ENCODE measurements around the gene PCDHB6.
"Not testable (repeated sequence)": the region's sequence is repeated elsewhere in the genome, so short reads cannot be mapped to it uniquely, and the experiment has no call there.

The PCDHB6 gene

GRCh38 chr5:141175933-141176332, 26.1 kb downstream of the PCDHB6 start:
- Histone ChIP-seq H3K27ac (ENCODE audit: low read depth, low read length, poor library complexity, severe bottlenecking) (no peak overlapping the region), H3K36me3 (ENCODE audit: insufficient read depth, low read length) (no peaks in the 10 kb centered on the region), H3K4me1 (ENCODE audit: insufficient read depth, low read length, severe bottlenecking) (no peaks in the 10 kb centered on the region), H3K4me3 (ENCODE audit: low read depth, low read length, poor library complexity, severe bottlenecking) (no peak overlapping the region), H3K4me2 (ENCODE audit: low read length) (no peak overlapping the region), H3F3A (ENCODE audit: insufficient read depth, low read length) (no peaks in the 10 kb centered on the region), H4K20me1 (ENCODE audit: insufficient read depth, low read length) (no peaks in the 10 kb centered on the region), H3K79me2 (ENCODE audit: insufficient read depth, low read length) (no peaks in the 10 kb centered on the region), H2AFZ (ENCODE audit: low read length) (no peak overlapping the region), H3K9ac (ENCODE audit: low read length) (no peak overlapping the region), H3K27me3 (ENCODE audit: insufficient read depth, low read length) (no peaks in the 10 kb centered on the region), H3K9me2 (ENCODE audit: low read depth, low read length) (no peaks in the 10 kb centered on the region), H3K9me3 (ENCODE audit: low read length) (no peaks in the 10 kb centered on the region)
- TF ChIP-seq CTCF (IDR thresholded peaks at IDR 0.05; ENCODE audit: low read length) (no peak), EZH2 (IDR thresholded peaks at IDR 0.05; ENCODE audit: borderline replicate concordance, low read length) (no peak)

- H3K9me3 ChIP-seq (ENCODE audit: low read length); H3K27me3 ChIP-seq (ENCODE audit: insufficient read depth, low read length); H3K4me3 ChIP-seq (ENCODE audit: low read depth, low read length, poor library complexity, severe bottlenecking); H3K36me3 ChIP-seq (ENCODE audit: insufficient read depth, low read length); H4K20me1 ChIP-seq (ENCODE audit: insufficient read depth, low read length); H3K27ac ChIP-seq (ENCODE audit: low read depth, low read length, poor library complexity, severe bottlenecking); H3K9me2 ChIP-seq (ENCODE audit: low read depth, low read length); H3K4me1 ChIP-seq (ENCODE audit: insufficient read depth, low read length, severe bottlenecking); H3K4me2 ChIP-seq (ENCODE audit: low read length); H3K9ac ChIP-seq (ENCODE audit: low read length); H2AFZ ChIP-seq (ENCODE audit: low read length); H3K79me2 ChIP-seq (ENCODE audit: insufficient read depth, low read length); H3F3A ChIP-seq (ENCODE audit: insufficient read depth, low read length): not testable (repeated sequence)
Observed at GRCh38 chr5:141177577-141178191, 27.8 kb downstream of the PCDHB6 start, which contains the start of gene PCDHB8. Gene PCDHB8, plus strand, starts transcription at chr5:141177790. Its CDS starts 245 bp downstream, at chr5:141178035.

GRCh38 chr5:141179371-141179770, 29.5 kb downstream of the PCDHB6 start:
- not testable (repeated sequence) for H2AFZ ChIP-seq (ENCODE audit: low read length); H3F3A ChIP-seq (ENCODE audit: insufficient read depth, low read length); H3K27ac ChIP-seq (ENCODE audit: low read depth, low read length, poor library complexity, severe bottlenecking); H4K20me1 ChIP-seq (ENCODE audit: insufficient read depth, low read length); H3K9me2 ChIP-seq (ENCODE audit: low read depth, low read length); H3K79me2 ChIP-seq (ENCODE audit: insufficient read depth, low read length); H3K9me3 ChIP-seq (ENCODE audit: low read length); H3K9ac ChIP-seq (ENCODE audit: low read length); H3K4me1 ChIP-seq (ENCODE audit: insufficient read depth, low read length, severe bottlenecking); H3K4me3 ChIP-seq (ENCODE audit: low read depth, low read length, poor library complexity, severe bottlenecking); H3K36me3 ChIP-seq (ENCODE audit: insufficient read depth, low read length); H3K27me3 ChIP-seq (ENCODE audit: insufficient read depth, low read length); H3K4me2 ChIP-seq (ENCODE audit: low read length)

GRCh38 chr5:141179876-141180275, 30.0 kb downstream of the PCDHB6 start:
- not testable (repeated sequence) for H3K27me3 ChIP-seq (ENCODE audit: insufficient read depth, low read length); H3K27ac ChIP-seq (ENCODE audit: low read depth, low read length, poor library complexity, severe bottlenecking); H3K4me3 ChIP-seq (ENCODE audit: low read depth, low read length, poor library complexity, severe bottlenecking); H3K4me2 ChIP-seq (ENCODE audit: low read length); H2AFZ ChIP-seq (ENCODE audit: low read length); H3K4me1 ChIP-seq (ENCODE audit: insufficient read depth, low read length, severe bottlenecking); H3K79me2 ChIP-seq (ENCODE audit: insufficient read depth, low read length); H3K9me3 ChIP-seq (ENCODE audit: low read length); H4K20me1 ChIP-seq (ENCODE audit: insufficient read depth, low read length); H3F3A ChIP-seq (ENCODE audit: insufficient read depth, low read length); H3K36me3 ChIP-seq (ENCODE audit: insufficient read depth, low read length); H3K9ac ChIP-seq (ENCODE audit: low read length); H3K9me2 ChIP-seq (ENCODE audit: low read depth, low read length)

GRCh38 chr5:141180313-141180712, 30.5 kb downstream of the PCDHB6 start:
- H3K4me3 ChIP-seq (ENCODE audit: low read depth, low read length, poor library complexity, severe bottlenecking) = no peak overlapping the region
- H3K4me1 ChIP-seq (ENCODE audit: insufficient read depth, low read length, severe bottlenecking) = no peaks in the 10 kb centered on the region
- no peaks in the 10 kb centered on the region for H3K9me2 ChIP-seq (ENCODE audit: low read depth, low read length)
- no peaks in the 10 kb centered on the region for H4K20me1 ChIP-seq (ENCODE audit: insufficient read depth, low read length)
- H3K4me2 ChIP-seq (ENCODE audit: low read length) = no peak overlapping the region
- no peaks in the 10 kb centered on the region for H3K9me3 ChIP-seq (ENCODE audit: low read length)
- no peaks in the 10 kb centered on the region for H3K79me2 ChIP-seq (ENCODE audit: insufficient read depth, low read length)
- H3K36me3 ChIP-seq (ENCODE audit: insufficient read depth, low read length) = no peaks in the 10 kb centered on the region
- no peak overlapping the region for H3K9ac ChIP-seq (ENCODE audit: low read length)
- no peak overlapping the region for H3K27ac ChIP-seq (ENCODE audit: low read depth, low read length, poor library complexity, severe bottlenecking)
- no peak overlapping the region for H2AFZ ChIP-seq (ENCODE audit: low read length)
- H3K27me3 ChIP-seq (ENCODE audit: insufficient read depth, low read length) = no peaks in the 10 kb centered on the region
- no peaks in the 10 kb centered on the region for H3F3A ChIP-seq (ENCODE audit: insufficient read depth, low read length)
- no peak for TF ChIP-seq CTCF (IDR thresholded peaks at IDR 0.05; ENCODE audit: low read length)
- no peak for TF ChIP-seq EZH2 (IDR thresholded peaks at IDR 0.05; ENCODE audit: borderline replicate concordance, low read length)

All from OCI-LY1 (cell line).